ENCODE measurements around the gene EPC2.
"Not testable (repeated sequence)": the region's sequence is repeated elsewhere in the genome, so short reads cannot be mapped to it uniquely, and the experiment has no call there.

Gene EPC2

DNA sequence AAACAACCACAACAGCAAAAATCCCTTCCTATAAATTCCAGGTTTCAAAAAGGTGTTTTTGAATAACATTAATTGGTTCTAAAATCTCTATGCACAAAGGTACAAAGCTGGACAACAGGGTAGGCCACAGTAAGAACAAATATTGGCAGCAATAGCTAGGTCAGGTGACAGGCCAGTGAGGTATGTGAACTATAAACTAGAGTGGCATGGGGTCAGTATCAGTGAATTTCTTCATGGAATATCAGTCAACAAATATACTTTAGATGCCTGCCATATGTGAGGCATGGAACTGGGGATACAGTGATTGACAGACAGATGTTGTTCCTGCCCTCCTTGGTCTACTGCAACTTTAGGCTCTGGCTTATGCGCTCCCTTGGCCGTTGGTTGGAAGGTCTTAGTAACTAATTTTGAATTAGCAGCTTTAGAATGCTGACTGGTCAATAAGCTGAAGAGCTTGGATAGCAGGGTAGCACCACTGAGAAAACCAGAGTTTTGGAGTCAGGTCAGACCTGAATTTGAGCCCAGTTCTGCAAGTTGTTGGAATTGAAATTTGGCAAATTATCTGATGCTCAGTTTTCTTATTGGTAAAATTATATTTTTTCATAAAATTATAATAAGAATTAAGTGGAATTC is 2.3 kb upstream of the EPC2 start:
- DNase-seq, result no peak

DNA sequence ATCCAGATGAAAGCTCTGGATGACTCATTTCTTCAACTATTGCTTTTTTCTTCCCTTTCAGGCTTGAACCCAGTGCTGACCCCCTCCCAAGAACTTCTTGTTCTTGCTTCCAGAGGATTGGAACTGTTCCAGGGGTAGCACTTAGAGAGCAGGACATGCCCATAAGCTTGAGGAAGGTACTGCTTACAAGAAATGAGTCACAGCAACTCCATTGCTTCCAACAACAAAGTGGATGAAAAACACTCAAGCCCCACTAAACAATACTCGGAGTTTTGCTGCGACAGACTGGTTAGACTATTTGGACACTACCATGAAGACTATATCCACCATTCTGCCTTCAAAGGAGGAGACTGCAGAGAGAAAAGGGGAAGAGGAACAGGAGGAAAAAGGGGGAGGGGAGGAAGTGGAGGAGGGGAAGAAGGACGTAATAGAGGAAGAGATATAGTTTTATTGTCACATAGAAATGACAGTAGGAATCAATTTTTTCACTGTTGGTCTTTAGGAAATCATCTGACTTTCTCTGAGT is 1.6 kb upstream of the EPC2 start:
- no peak for DNase-seq

- DNase-seq, result peak; percentile 14
Observed at GRCh38 chr2:148643421-148643820, 1.1 kb upstream of the EPC2 start.

DNA sequence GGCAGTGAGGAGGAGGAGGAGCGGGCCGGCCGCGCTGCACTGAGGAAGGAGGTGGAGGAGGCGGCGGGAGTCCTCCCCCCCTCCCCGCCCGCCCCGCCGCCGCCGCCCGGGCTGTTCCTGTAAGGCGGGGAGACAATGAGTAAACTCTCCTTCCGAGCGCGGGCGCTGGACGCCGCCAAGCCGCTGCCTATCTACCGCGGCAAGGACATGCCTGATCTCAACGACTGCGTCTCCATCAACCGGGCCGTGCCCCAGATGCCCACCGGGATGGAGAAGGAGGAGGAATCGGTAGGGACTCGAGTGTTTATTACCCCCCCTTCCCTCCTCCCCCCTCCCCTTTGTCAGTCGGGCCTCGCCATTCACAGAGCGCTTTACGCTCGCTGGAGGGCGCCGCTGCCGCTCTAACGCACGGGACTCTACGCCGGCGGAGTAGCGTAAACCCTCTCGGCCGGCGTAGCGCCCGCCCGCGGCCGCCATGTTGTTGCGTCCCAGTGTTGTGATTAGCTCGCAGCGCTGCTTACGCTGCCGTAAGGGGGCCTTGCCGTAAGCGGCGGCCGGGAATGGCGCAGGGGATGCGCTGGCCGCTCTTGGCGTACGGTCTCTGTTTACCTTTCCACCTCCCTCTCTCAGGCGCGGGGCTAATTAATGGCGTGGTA is 460 bp downstream of the EPC2 start:
- DNase-seq, result peak; percentile 82

DNA sequence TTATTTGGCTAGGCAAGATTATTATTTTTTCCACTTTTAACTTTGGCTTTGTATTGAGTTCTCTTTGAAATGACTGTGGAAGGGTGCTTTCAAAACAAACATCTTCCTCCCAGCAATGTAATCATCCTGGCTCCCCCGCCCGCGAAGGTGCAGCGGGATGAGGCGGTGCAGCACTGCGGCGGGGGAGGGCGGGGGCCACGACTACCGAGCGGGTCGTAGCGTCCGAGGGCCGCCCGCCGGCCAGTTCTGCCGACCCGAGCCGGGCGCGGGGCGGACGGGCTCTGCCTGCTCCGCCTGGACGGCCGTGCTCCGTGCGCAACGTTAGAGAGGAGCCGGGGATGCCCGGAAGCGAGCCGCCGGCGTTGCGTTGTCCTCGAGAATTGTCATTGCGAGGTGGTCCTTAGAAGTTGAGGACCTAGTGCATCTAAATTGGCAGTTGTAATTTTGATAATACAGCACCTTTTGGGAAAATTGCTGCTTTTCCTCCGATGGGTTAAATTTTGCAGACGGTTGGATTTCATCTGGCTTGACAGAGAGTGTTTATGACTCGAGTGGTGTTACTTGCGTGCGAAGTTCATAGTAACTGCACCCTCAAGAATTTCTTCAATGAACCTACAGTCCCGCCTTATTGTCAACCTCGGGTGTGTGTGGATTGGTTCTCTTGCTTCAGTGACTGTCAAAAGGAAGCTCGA is 1.1 kb downstream of the EPC2 start:
- DNase-seq, result peak; percentile 66

DNA sequence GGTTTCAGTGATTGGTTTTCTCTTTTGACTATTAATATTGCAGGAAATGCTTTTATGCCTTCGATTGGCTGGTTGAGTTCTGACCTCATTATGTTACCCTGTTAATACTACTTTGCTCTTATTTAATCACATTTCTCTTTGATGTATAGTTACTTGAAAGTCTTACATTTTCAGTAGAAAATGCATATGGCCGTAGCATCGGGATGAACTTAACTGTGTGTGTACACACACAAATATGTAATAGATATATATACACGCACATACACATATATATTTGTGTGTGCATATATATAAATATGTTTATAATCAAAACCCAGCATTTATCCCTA is 1.6 kb downstream of the EPC2 start:
- DNase-seq, result no peak

- DNase-seq, result not testable (repeated sequence)
Observed at GRCh38 chr2:148647711-148648110, 3.2 kb downstream of the EPC2 start.

DNA sequence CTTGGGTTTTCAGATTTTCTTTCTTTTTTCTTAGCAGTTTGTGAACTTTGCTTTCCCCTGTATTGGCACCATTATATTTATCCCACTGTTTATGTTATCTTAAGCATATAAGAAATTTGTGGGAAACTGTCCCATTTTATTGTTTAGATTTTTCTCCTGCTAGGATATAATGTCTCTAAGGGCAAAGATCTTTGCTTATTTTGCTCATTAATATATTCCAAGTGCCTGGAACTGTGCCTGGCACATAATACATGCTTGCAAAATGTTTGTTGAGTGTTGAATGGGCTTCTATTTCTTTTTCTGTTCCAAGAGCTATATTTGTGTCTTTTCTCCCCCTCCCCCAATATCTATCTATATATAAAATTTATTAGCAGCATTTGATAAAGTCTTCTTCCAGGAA is 5.4 kb downstream of the EPC2 start:
- DNase-seq, result no peak

GRCh38 chr2:148650881-148651280 is 6.3 kb downstream of the EPC2 start:
- no peak for DNase-seq

GRCh38 chr2:148651972-148652371 is 7.4 kb downstream of the EPC2 start:
- no peak for DNase-seq

GRCh38 chr2:148653437-148653836 is 8.9 kb downstream of the EPC2 start:
- no peak for DNase-seq

- no peak for DNase-seq
Observed at GRCh38 chr2:148654435-148654834, 9.9 kb downstream of the EPC2 start.

DNA sequence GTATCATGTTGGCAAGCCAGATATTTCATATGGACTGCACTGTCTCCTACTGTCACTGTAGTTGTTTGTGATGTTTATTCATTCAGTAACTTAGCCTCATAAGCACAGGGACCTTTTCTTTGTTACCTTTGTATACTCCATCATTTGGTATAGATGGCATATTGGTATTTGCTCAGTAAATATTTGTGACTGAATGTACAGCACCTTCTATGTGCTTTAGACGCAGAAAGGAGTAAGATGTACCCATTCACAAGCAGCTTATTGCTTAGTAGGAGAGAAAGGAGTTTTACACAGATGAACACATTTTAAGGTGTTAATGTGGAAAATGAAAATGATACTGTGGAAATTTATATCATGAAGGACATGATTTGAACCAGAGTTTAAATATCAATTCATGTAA is 12.0 kb downstream of the EPC2 start:
- DNase-seq, result no peak

GRCh38 chr2:148658807-148659722 is 14.5 kb downstream of the EPC2 start:
- no peak for DNase-seq

- DNase-seq, result no peak
Observed at GRCh38 chr2:148660999-148661398, 16.4 kb downstream of the EPC2 start.

- DNase-seq, result not testable (repeated sequence)
Observed at GRCh38 chr2:148662332-148662731, 17.8 kb downstream of the EPC2 start.

DNA sequence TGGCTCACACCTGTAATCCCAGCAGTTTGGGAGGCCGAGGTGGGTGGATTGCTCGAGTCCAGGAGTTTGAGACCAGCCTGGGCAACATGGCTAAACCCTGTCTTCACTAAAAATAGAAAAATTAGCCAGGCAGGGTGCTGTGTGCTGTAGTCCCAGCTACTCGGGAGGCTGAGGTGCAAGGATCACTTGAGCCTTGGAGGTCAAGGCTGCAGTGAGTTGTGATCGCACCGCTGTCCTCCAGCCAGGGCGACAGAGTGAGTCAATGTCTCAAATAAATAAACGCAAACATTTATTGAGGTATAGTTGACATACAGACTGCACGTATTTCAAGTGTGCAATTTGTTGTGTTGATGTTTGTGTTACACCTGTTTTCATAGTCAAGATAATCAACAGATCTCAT is 19.7 kb downstream of the EPC2 start:
- no peak for DNase-seq

GRCh38 chr2:148666555-148666954 is 22.0 kb downstream of the EPC2 start:
- no peak for DNase-seq

DNA sequence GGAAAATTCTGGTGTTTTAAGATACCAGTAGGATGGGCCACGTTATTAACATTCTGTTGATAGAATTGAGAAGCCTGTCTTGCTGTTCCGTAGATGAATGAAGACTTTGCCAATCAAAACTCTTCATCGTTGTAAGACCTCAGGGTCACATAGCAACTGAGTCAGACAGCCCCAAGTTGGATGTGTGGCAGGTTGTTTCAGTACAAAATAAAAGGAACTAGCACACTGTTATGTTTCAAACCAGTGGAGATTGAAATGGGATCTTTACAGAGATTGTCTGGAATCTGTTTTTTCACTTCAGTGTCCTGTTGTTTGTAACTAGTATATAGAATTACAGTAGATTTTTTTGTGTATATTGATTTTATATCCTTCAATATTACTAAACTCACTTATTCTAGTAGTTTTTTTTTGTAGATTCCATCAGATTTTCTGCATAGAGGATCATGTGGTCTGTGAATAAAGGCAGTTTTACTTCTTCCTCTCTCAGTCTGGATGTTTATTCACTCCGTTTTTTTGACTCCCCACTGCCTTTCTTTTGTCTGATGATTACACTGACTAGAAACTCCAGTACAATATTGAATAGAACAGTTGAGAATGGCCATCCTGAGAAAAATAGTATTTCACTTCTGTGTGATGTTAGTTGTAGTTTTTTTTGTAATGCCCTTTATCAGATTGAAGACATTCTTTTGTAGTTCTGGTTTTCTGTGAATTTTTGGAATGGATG is 22.7 kb downstream of the EPC2 start:
- DNase-seq, result no peak

DNA sequence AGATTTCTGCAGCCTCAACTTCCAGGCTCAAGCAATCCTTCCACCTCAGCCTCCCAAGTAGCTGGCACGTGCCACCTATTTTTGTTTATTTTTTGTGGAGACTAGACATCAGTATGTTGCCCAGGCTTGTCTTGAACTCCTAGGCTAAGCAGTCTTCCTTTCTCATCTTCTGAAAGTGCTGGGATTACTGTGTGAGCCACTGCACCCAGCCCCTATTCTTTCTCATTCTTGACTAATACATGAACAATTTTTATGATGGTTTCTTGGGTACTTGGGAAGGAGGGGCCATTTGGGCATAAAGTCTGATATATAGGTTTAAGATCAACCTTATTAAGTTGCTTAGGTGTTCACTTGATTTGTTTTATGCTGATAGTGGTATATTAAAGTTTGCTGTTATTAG is 26.2 kb downstream of the EPC2 start:
- no peak for DNase-seq

GRCh38 chr2:148674063-148675020 is 29.8 kb downstream of the EPC2 start:
- peak; percentile 30 for DNase-seq

Measured in NCI-H1105 treated with DMSO at 0.1 percent for 48 hours (cell line).